Umbilical cord (tissue), 2 donors: ENCODE measurements around the gene MAP2K4. TPM values are rescaled to one million over a fixed set of nuclear protein-coding genes. Genes with fewer than 3 reads are reported as not detected.

Experiments used
- DNase-seq: peaks from one replicate; pipeline ENCODE4 v3.0.0-alpha.2; 2015; ENCODE audit warnings: low spot score
- total RNA-seq: library from RNA; depleted of rRNA; stranded (reverse); fragments of >200 nt; gene quantifications from one replicate; pipeline ENCODE4 v1.2.3, GENCODE V29; 2014; ENCODE audit warnings: low replicate concordance; ENCODE audit not compliant: insufficient read depth

Gene MAP2K4
- total RNA-seq, 1 donor from 2014 or later, result 84.0 TPM

- no peak for DNase-seq
Measured at GRCh38 chr17:12088035-12088434, 67.4 kb downstream of the MAP2K4 start.

GRCh38 chr17:12089809-12090384 lies 69.2 kb downstream of the MAP2K4 start:
- no peak for DNase-seq

GRCh38 chr17:12094336-12094735 lies 73.7 kb downstream of the MAP2K4 start:
- DNase-seq, result no peak

- no peak for DNase-seq
Measured at GRCh38 chr17:12095522-12095921, 74.8 kb downstream of the MAP2K4 start.

- no peak for DNase-seq
Measured at GRCh38 chr17:12097326-12097725, 76.6 kb downstream of the MAP2K4 start.

- DNase-seq, result no peak
Measured at GRCh38 chr17:12098568-12098967, 77.9 kb downstream of the MAP2K4 start.

GRCh38 chr17:12099412-12099811 lies 78.7 kb downstream of the MAP2K4 start:
- no peak for DNase-seq

GRCh38 chr17:12104831-12105230 lies 84.2 kb downstream of the MAP2K4 start:
- DNase-seq, result no peak

GRCh38 chr17:12107905-12108304 lies 87.2 kb downstream of the MAP2K4 start:
- no peak for DNase-seq

GRCh38 chr17:12110906-12111305 lies 90.2 kb downstream of the MAP2K4 start:
- DNase-seq, result no peak

- no peak for DNase-seq
Measured at GRCh38 chr17:12113156-12113555, 92.5 kb downstream of the MAP2K4 start.

- peak; percentile 5 for DNase-seq
Measured at GRCh38 chr17:12114686-12115418, 94.2 kb downstream of the MAP2K4 start.

- DNase-seq, result no peak
Measured at GRCh38 chr17:12116143-12116542, 95.5 kb downstream of the MAP2K4 start.

- no peak for DNase-seq
Measured at GRCh38 chr17:12118617-12119016, 97.9 kb downstream of the MAP2K4 start.

GRCh38 chr17:12122075-12122474 lies 101.4 kb downstream of the MAP2K4 start:
- DNase-seq, result peak; percentile 6

- DNase-seq, result no peak
Measured at GRCh38 chr17:12127177-12127576, 106.5 kb downstream of the MAP2K4 start.

- no peak for DNase-seq
Measured at GRCh38 chr17:12127667-12128066, 107.0 kb downstream of the MAP2K4 start.

- DNase-seq, result no peak
Measured at GRCh38 chr17:12128946-12129345, 108.3 kb downstream of the MAP2K4 start.

GRCh38 chr17:12133183-12133582 lies 112.5 kb downstream of the MAP2K4 start:
- DNase-seq, result peak; percentile 10

- no peak for DNase-seq
Measured at GRCh38 chr17:12134101-12134500, 113.4 kb downstream of the MAP2K4 start.

- no peak for DNase-seq
Measured at GRCh38 chr17:12134587-12134986, 113.9 kb downstream of the MAP2K4 start.

- DNase-seq, result no peak
Measured at GRCh38 chr17:12136243-12136642, 115.6 kb downstream of the MAP2K4 start.

- DNase-seq, result no peak
Measured at GRCh38 chr17:12136646-12137045, 116.0 kb downstream of the MAP2K4 start.
